ENCODE results near the gene ABCC1. TPM values are rescaled to one million over a fixed set of nuclear protein-coding genes. Genes with fewer than 3 reads are reported as not detected.

Gene ABCC1
- total RNA-seq, 1 donor from 2014 or later, result 38.7 TPM

- H3K27ac Mint-ChIP-seq (ENCODE audit: unreplicated experiment), result no peak overlapping the region
- H3K27me3 Mint-ChIP-seq (ENCODE audit: low read depth), result no peaks in the 10 kb centered on the region
- no peak for DNase-seq (ENCODE audit: low read depth, low spot score)
- no peaks in the 10 kb centered on the region for H3K9me3 Mint-ChIP-seq
- TF ChIP-seq, protein P1, sequence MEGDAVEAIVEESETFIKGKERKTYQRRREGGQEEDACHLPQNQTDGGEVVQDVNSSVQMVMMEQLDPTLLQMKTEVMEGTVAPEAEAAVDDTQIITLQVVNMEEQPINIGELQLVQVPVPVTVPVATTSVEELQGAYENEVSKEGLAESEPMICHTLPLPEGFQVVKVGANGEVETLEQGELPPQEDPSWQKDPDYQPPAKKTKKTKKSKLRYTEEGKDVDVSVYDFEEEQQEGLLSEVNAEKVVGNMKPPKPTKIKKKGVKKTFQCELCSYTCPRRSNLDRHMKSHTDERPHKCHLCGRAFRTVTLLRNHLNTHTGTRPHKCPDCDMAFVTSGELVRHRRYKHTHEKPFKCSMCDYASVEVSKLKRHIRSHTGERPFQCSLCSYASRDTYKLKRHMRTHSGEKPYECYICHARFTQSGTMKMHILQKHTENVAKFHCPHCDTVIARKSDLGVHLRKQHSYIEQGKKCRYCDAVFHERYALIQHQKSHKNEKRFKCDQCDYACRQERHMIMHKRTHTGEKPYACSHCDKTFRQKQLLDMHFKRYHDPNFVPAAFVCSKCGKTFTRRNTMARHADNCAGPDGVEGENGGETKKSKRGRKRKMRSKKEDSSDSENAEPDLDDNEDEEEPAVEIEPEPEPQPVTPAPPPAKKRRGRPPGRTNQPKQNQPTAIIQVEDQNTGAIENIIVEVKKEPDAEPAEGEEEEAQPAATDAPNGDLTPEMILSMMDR (conservative IDR thresholded peaks at IDR 0.05), result no peak
- no peak overlapping the region for H3K4me3 Mint-ChIP-seq
- H3K36me3 Mint-ChIP-seq (ENCODE audit: low read depth), result peaks cover 19% of the 10 kb centered on the region
- H3K4me1 Mint-ChIP-seq, result no peaks in the 10 kb centered on the region
Measured at GRCh38 chr16:16080465-16081065, 131.1 kb downstream of the ABCC1 start.

- TF ChIP-seq, protein P1 (conservative IDR thresholded peaks at IDR 0.05), result no peak
- Mint-ChIP-seq H3K9me3 (no peaks in the 10 kb centered on the region), H3K4me1 (no peaks in the 10 kb centered on the region), H3K27me3 (ENCODE audit: low read depth) (no peaks in the 10 kb centered on the region), H3K27ac (ENCODE audit: unreplicated experiment) (no peak overlapping the region), H3K36me3 (ENCODE audit: low read depth) (peaks cover 19% of the 10 kb centered on the region), H3K4me3 (no peak overlapping the region)
- no peak for DNase-seq (ENCODE audit: low read depth, low spot score)
Measured at GRCh38 chr16:16081141-16081540, 131.7 kb downstream of the ABCC1 start.

- no peaks in the 10 kb centered on the region for H3K4me1 Mint-ChIP-seq
- H3K27me3 Mint-ChIP-seq (ENCODE audit: low read depth), result no peaks in the 10 kb centered on the region
- peaks cover 19% of the 10 kb centered on the region for H3K36me3 Mint-ChIP-seq (ENCODE audit: low read depth)
- no peaks in the 10 kb centered on the region for H3K9me3 Mint-ChIP-seq
- TF ChIP-seq, protein P1 (conservative IDR thresholded peaks at IDR 0.05), result no peak
- DNase-seq (ENCODE audit: low read depth, low spot score), result no peak
- no peak overlapping the region for H3K27ac Mint-ChIP-seq (ENCODE audit: unreplicated experiment)
- no peak overlapping the region for H3K4me3 Mint-ChIP-seq
Measured at GRCh38 chr16:16082255-16082654, 132.8 kb downstream of the ABCC1 start.

- Mint-ChIP-seq H3K4me3 (no peak overlapping the region), H3K9me3 (no peaks in the 10 kb centered on the region), H3K4me1 (no peaks in the 10 kb centered on the region), H3K27ac (ENCODE audit: unreplicated experiment) (no peak overlapping the region), H3K36me3 (ENCODE audit: low read depth) (peaks cover 17% of the 10 kb centered on the region), H3K27me3 (ENCODE audit: low read depth) (no peaks in the 10 kb centered on the region)
- TF ChIP-seq, protein P1 (conservative IDR thresholded peaks at IDR 0.05), result no peak
- no peak for DNase-seq (ENCODE audit: low read depth, low spot score)
Measured at GRCh38 chr16:16083421-16084156, 134.2 kb downstream of the ABCC1 start.

GRCh38 chr16:16084874-16085273 is 135.5 kb downstream of the ABCC1 start:
- no peaks in the 10 kb centered on the region for H3K4me1 Mint-ChIP-seq
- no peaks in the 10 kb centered on the region for H3K27me3 Mint-ChIP-seq (ENCODE audit: low read depth)
- H3K9me3 Mint-ChIP-seq, result no peaks in the 10 kb centered on the region
- no peak overlapping the region for H3K4me3 Mint-ChIP-seq
- H3K27ac Mint-ChIP-seq (ENCODE audit: unreplicated experiment), result no peak overlapping the region
- peaks cover 17% of the 10 kb centered on the region for H3K36me3 Mint-ChIP-seq (ENCODE audit: low read depth)
- no peak for DNase-seq (ENCODE audit: low read depth, low spot score)
- TF ChIP-seq, protein P1 (conservative IDR thresholded peaks at IDR 0.05), result no peak

Data from neural crest cell (in vitro differentiated cells).